GM23338 (cell line): Measurements from ENCODE around the gene GFRA1. TPM values are rescaled to one million over a fixed set of nuclear protein-coding genes. Genes with fewer than 3 reads are reported as not detected.

Experiments used
- ATAC-seq: fragments of 200-7000 bp; cut with Tn5 transposase; 3 replicates; pipeline ENCODE4 v1.9.1; 2020
- DNase-seq: peaks from one replicate; pipeline ENCODE4 v3.0.0-alpha.2; 2015; ENCODE audit warnings: low spot score
- H2AFZ ChIP-seq: fragments of 200-600 bp; sonication (generic); 2 replicates; pipeline ENCODE4 v1.8.0; 2016; ENCODE audit warnings: antibody characterized with exemption, mild to moderate bottlenecking, moderate library complexity
- H3F3A ChIP-seq: fragments of 200-600 bp; sonication (generic); replicated peaks from 2 replicates; pipeline ENCODE4 v1.8.0; 2017; ENCODE audit warnings: antibody characterized with exemption, mixed run types, low read depth
- H3K27ac ChIP-seq: fragments of 200-600 bp; sonication (generic); 2 replicates; pipeline ENCODE4 v1.6.1; 2016; ENCODE audit warnings: low read depth
- H3K27me3 ChIP-seq: fragments of 200-600 bp; sonication (generic); 2 replicates; pipeline ENCODE4 v1.8.0; 2016; ENCODE audit warnings: mild to moderate bottlenecking, mixed run types, moderate library complexity; ENCODE audit not compliant: insufficient read depth
- H3K36me3 ChIP-seq: fragments of 200-600 bp; sonication (generic); 2 replicates; pipeline ENCODE4 v1.8.0; 2016; ENCODE audit warnings: mild to moderate bottlenecking; ENCODE audit not compliant: insufficient read depth
- H3K4me1 ChIP-seq: fragments of 200-600 bp; sonication (generic); 2 replicates; pipeline ENCODE4 v1.8.0; 2016; ENCODE audit warnings: mild to moderate bottlenecking, moderate library complexity; ENCODE audit not compliant: insufficient read depth
- H3K4me2 ChIP-seq: fragments of 200-600 bp; sonication (generic); 2 replicates; pipeline ENCODE4 v1.7.1; 2017; ENCODE audit warnings: mixed run types
- H3K4me3 ChIP-seq: fragments of 200-600 bp; sonication (generic); 2 replicates; pipeline ENCODE4 v1.6.1; 2016; ENCODE audit warnings: mixed run types
- H3K79me2 ChIP-seq: fragments of 200-600 bp; sonication (generic); replicated peaks from 2 replicates; pipeline ENCODE4 v1.8.0; 2017; ENCODE audit warnings: mild to moderate bottlenecking; ENCODE audit not compliant: insufficient read depth
- H3K9me2 ChIP-seq: fragments of 200-600 bp; sonication (generic); 2 replicates; pipeline ENCODE4 v1.8.0; 2017; ENCODE audit not compliant: insufficient read depth
- H4K20me1 ChIP-seq: fragments of 200-600 bp; sonication (generic); replicated peaks from 2 replicates; pipeline ENCODE4 v1.8.0; 2017; ENCODE audit warnings: mild to moderate bottlenecking; ENCODE audit not compliant: insufficient read depth
- H3K27ac Mint-ChIP-seq: 2 replicates; pipeline ENCODE4 v1.8.0; 2020; ENCODE audit warnings: inconsistent platforms, mild to moderate bottlenecking, moderate library complexity, mixed read lengths
- H3K27me3 Mint-ChIP-seq: 3 replicates; pipeline ENCODE4 v1.8.0; 2022; ENCODE audit warnings: low read depth, mild to moderate bottlenecking, moderate library complexity, mixed read lengths, inconsistent platforms; ENCODE audit not compliant: insufficient read depth, poor library complexity
- H3K36me3 Mint-ChIP-seq: 3 replicates; pipeline ENCODE4 v1.8.0; 2021; ENCODE audit warnings: low read depth, mild to moderate bottlenecking, inconsistent platforms, moderate library complexity, mixed read lengths
- H3K4me1 Mint-ChIP-seq: 3 replicates; pipeline ENCODE4 v1.8.0; 2020; ENCODE audit warnings: mild to moderate bottlenecking, inconsistent platforms, mixed read lengths
- H3K4me3 Mint-ChIP-seq: 3 replicates; pipeline ENCODE4 v1.8.0; 2021; ENCODE audit warnings: moderate library complexity, mild to moderate bottlenecking, inconsistent platforms, mixed read lengths
- H3K9me3 Mint-ChIP-seq: 3 replicates; pipeline ENCODE4 v1.8.0; 2020; ENCODE audit warnings: moderate library complexity, mild to moderate bottlenecking, inconsistent platforms, mixed read lengths
- CREB1 ChIP-seq: fragments of 250-450 bp; sonication (Bioruptor Pico); IDR thresholded peaks from 2 replicates; pipeline ENCODE4 v1.5.0; 2020; ENCODE audit warnings: low read depth, mild to moderate bottlenecking, moderate library complexity
- CTCF ChIP-seq, 2 experiments: fragments of 200-600 bp in 1 of 2; sonication (generic) in 1 of 2; conservative IDR thresholded peaks; 2 replicates each; pipeline versions ENCODE4 v1.5.1 to v1.6.1; 2016 to 2017; ENCODE audit warnings: antibody characterized with exemption in 2 of 2, low read depth in 2 of 2, mild to moderate bottlenecking in 2 of 2, moderate library complexity in 1 of 2
- ETS1 ChIP-seq: IDR thresholded peaks from 2 replicates; pipeline ENCODE4 v1.6.1; 2016; ENCODE audit warnings: antibody characterized with exemption
- EZH2phosphoT487 ChIP-seq: fragments of 200-600 bp; sonication (generic); IDR thresholded peaks from one replicate; pipeline ENCODE4 v1.8.1; 2018; ENCODE audit warnings: antibody characterized with exemption; ENCODE audit not compliant: unreplicated experiment
- NANOG ChIP-seq: IDR thresholded peaks from 2 replicates; pipeline ENCODE4 v1.6.1; 2016; ENCODE audit warnings: antibody characterized with exemption, borderline replicate concordance
- POLR2AphosphoS5 ChIP-seq: IDR thresholded peaks from 2 replicates; pipeline ENCODE4 v1.6.1; 2016; ENCODE audit warnings: antibody characterized with exemption, low read depth
- REST ChIP-seq: IDR thresholded peaks from one replicate; pipeline ENCODE4 v1.6.1; 2018; ENCODE audit warnings: antibody characterized with exemption; ENCODE audit not compliant: unreplicated experiment
- STAT1 ChIP-seq: IDR thresholded peaks from one replicate; pipeline ENCODE4 v1.6.1; 2016; ENCODE audit warnings: antibody characterized with exemption; ENCODE audit not compliant: unreplicated experiment
- ZNF114 ChIP-seq: fragments of 250-450 bp; sonication (Bioruptor Pico); IDR thresholded peaks from 2 replicates; pipeline ENCODE4 v1.5.0; 2020; ENCODE audit warnings: mild to moderate bottlenecking, moderate library complexity
- ZNF331 ChIP-seq: fragments of 250-450 bp; sonication (Bioruptor Pico); IDR thresholded peaks from 2 replicates; pipeline ENCODE4 v1.5.0; 2020; ENCODE audit warnings: low read depth, mild to moderate bottlenecking, moderate library complexity
- polyA plus RNA-seq: library from polyadenylated mRNA; unstranded; fragments of >200 nt; fragmentation: Nextera tagmentation; extraction: Ambion mirVana; gene quantifications from 2 replicates; pipeline ENCODE4 v1.2.1, GENCODE V29; 2016
- total RNA-seq: library from RNA; depleted of rRNA; stranded (reverse); fragments of >200 nt; shearing (Covaris generic); gene quantifications from 2 replicates; pipeline ENCODE4 v1.2.3, GENCODE V29; 2014

The GFRA1 gene
- total and polyA plus RNA-seq, 2 experiments from 2014 or later, result 1.4 to 2.8 TPM

- TF ChIP-seq CTCF (conservative IDR thresholded peaks at IDR 0.05; ENCODE audit: low read depth in 2 of 2) (no peak), ZNF331 (no peak), POLR2AphosphoS5 (no peak), REST (no peak), STAT1 (no peak), ETS1 (no peak)
Measured at GRCh38 chr10:116296291-116296721, 23.3 kb upstream of the GFRA1 start (continued).

- Histone ChIP-seq H3K79me2 (no peaks in the 10 kb centered on the region), H3K4me1 (no peaks in the 10 kb centered on the region), H3K27me3 (no peaks in the 10 kb centered on the region), H3K4me3 (no peak overlapping the region), H3K27ac (no peak overlapping the region), H3K9me2 (no peaks in the 10 kb centered on the region), H3F3A (no peaks in the 10 kb centered on the region), H3K36me3 (no peaks in the 10 kb centered on the region), H4K20me1 (no peaks in the 10 kb centered on the region), H3K4me2 (no peak overlapping the region), H2AFZ (no peak overlapping the region)
- DNase-seq (no peak), ATAC-seq (no peak)
- TF ChIP-seq ZNF331, result no peak
- peaks cover 2% of the 10 kb centered on the region for H3K27me3 Mint-ChIP-seq
- no peak overlapping the region for H3K27ac Mint-ChIP-seq
- H3K4me1 Mint-ChIP-seq, result no peaks in the 10 kb centered on the region; the same call in 2 of the 3 replicates
- no peak overlapping the region for H3K4me3 Mint-ChIP-seq
- H3K9me3 Mint-ChIP-seq, result peaks cover 3% of the 10 kb centered on the region; the same call in 1 of the 3 replicates
- no peaks in the 10 kb centered on the region; the same call in 2 of the 3 replicates for H3K36me3 Mint-ChIP-seq
Measured at GRCh38 chr10:116292493-116292892, 19.5 kb upstream of the GFRA1 start.

- H4K20me1 ChIP-seq, result no peaks in the 10 kb centered on the region
- Mint-ChIP-seq H3K4me3 (no peak overlapping the region), H3K36me3 (no peaks in the 10 kb centered on the region), H3K27me3 (peaks cover 2% of the 10 kb centered on the region), H3K27ac (no peak overlapping the region), H3K9me3 (peaks cover 3% of the 10 kb centered on the region; the same call in 1 of the 3 replicates), H3K4me1 (no peaks in the 10 kb centered on the region; the same call in 2 of the 3 replicates)
- H3K4me3 ChIP-seq, result no peak overlapping the region
- peaks cover 3% of the 10 kb centered on the region; the same call in 1 of the 2 replicates for H3K4me1 ChIP-seq
- H3K79me2 ChIP-seq, result no peaks in the 10 kb centered on the region
- H3K36me3 ChIP-seq, result no peaks in the 10 kb centered on the region
- no peak overlapping the region for H3K4me2 ChIP-seq
- ATAC-seq, result no peak
- no peaks in the 10 kb centered on the region; the same call in 1 of the 2 replicates for H3K9me2 ChIP-seq
- no peak overlapping the region for H3K27ac ChIP-seq
- no peaks in the 10 kb centered on the region for H3F3A ChIP-seq
- DNase-seq, result no peak
- no peaks in the 10 kb centered on the region for H3K27me3 ChIP-seq
- no peak overlapping the region for H2AFZ ChIP-seq
- TF ChIP-seq CREB1 (CRISPR knock-in tag) (no peak), POLR2AphosphoS5 (no peak), CTCF (conservative IDR thresholded peaks at IDR 0.05; ENCODE audit: low read depth in 2 of 2) (no peak), ZNF331 (no peak), NANOG (no peak), ETS1 (no peak), EZH2phosphoT487 (no peak), ZNF114 (CRISPR knock-in tag) (no peak)
Measured at GRCh38 chr10:116289652-116290051, 16.6 kb upstream of the GFRA1 start.
